Lower lobe of right lung (tissue), 2 donors: ENCODE results near the gene ELK1. TPM values are rescaled to one million over a fixed set of nuclear protein-coding genes. Genes with fewer than 3 reads are reported as not detected.
A peak's percentile ranks its signal among the peaks of the same experiment; 100 is the strongest.

Source experiments
- ATAC-seq, 2 donors: fragments of 200-7000 bp; cut with Tn5 transposase; one replicate each; pipeline ENCODE4 v1.9.1; 2020 to 2022; ENCODE audit warnings: mild to moderate bottlenecking in 2 of 2, moderate library complexity in 2 of 2
- DNase-seq: peaks from one replicate; pipeline ENCODE4 v3.0.0-alpha.2; 2020
- H3K27ac ChIP-seq: fragments of 200-600 bp; one replicate; pipeline ENCODE4 v1.8.0; 2022
- H3K27me3 ChIP-seq: fragments of 200-600 bp; one replicate; pipeline ENCODE4 v1.8.0; 2022; ENCODE audit warnings: low read depth
- H3K36me3 ChIP-seq: fragments of 200-600 bp; one replicate; pipeline ENCODE4 v1.8.0; 2022; ENCODE audit warnings: mild to moderate bottlenecking
- H3K4me1 ChIP-seq: fragments of 200-600 bp; one replicate; pipeline ENCODE4 v1.8.0; 2022
- H3K4me3 ChIP-seq: fragments of 200-600 bp; one replicate; pipeline ENCODE4 v1.8.0; 2022; ENCODE audit warnings: mild to moderate bottlenecking
- H3K9me3 ChIP-seq: fragments of 200-600 bp; one replicate; pipeline ENCODE4 v1.8.0; 2022
- CTCF ChIP-seq: fragments of 200-600 bp; IDR thresholded peaks from one replicate; pipeline ENCODE4 v1.8.0; 2022; ENCODE audit warnings: antibody characterized with exemption, mild to moderate bottlenecking
- intact Hi-C: fragments of 100-400 bp; cut with DNase I; formaldehyde crosslinking; loops from one replicate; pipeline ENCODE4 v1.11.0; 2022
- long read RNA-seq: library from polyadenylated mRNA; unstranded; transcript quantifications from one replicate; pipeline ENCODE4 v2.0.0, GENCODE V29; 2021
- total RNA-seq: library from RNA; stranded (reverse); fragmentation: NEBNext Ultra II Directional; extraction: Animal tissue kit (Norgen Biotek cat#: 25700); gene quantifications from one replicate; pipeline ENCODE4 v1.2.1, GENCODE V29; 2021
- donor health status: DM: no; HTN: yes; CAD: no; lungs with severe emphysema.

ELK1 gene
- total RNA-seq, result 25.3 TPM
- long read RNA-seq, transcript ELK1-201 (6 exons, 2,695 nt), result major isoform, 7 of 28 reads
- long read RNA-seq, transcript ELK1-203 (7 exons, 2,258 nt), result minor isoform, 5 of 28 reads
- long read RNA-seq, partial matches to known transcripts, result 13 of 28 reads
- long read RNA-seq, other reads (novel, unspliced or antisense), result 3 of 28 reads

- peak; percentile 9 for TF ChIP-seq CTCF
- ATAC-seq (peak; percentile 97 to 99), DNase-seq (peak; percentile 95)
- Histone ChIP-seq H3K36me3 (peaks cover 20% of the 10 kb centered on the region), H3K27ac (peak within 1 kb of the TSS; percentile 79), H3K4me3 (peak within 1 kb of the TSS; percentile 60), H3K9me3 (no peaks in the 10 kb centered on the region), H3K27me3 (no peaks in the 10 kb centered on the region), H3K4me1 (peaks cover 8% of the 10 kb centered on the region)
- intact Hi-C loops, result no loop called here
Observed at GRCh38 chrX:47650164-47651042, at the start of gene ELK1. Gene ELK1, minus strand, starts transcription at chrX:47650563. Its CDS starts 9,122 bp downstream, at chrX:47641441.

GRCh38 chrX:47697181-47697580 lies 46.8 kb upstream of the ELK1 start:
- ATAC-seq, result no peak
- H3K9me3 ChIP-seq, result no peaks in the 10 kb centered on the region
- H3K36me3 ChIP-seq, result no peaks in the 10 kb centered on the region
- TF ChIP-seq CTCF, result no peak
- H3K4me3 ChIP-seq, result no peak overlapping the region
- no peaks in the 10 kb centered on the region for H3K4me1 ChIP-seq
- no peaks in the 10 kb centered on the region for H3K27me3 ChIP-seq
- no peak overlapping the region for H3K27ac ChIP-seq
- no peak for DNase-seq
- intact Hi-C loops, result no loop called here

GRCh38 chrX:47690175-47690574 lies 39.8 kb upstream of the ELK1 start:
- Histone ChIP-seq H3K9me3 (no peaks in the 10 kb centered on the region), H3K36me3 (no peaks in the 10 kb centered on the region), H3K27me3 (no peaks in the 10 kb centered on the region), H3K4me3 (no peak overlapping the region), H3K4me1 (no peaks in the 10 kb centered on the region), H3K27ac (no peak overlapping the region)
- ATAC-seq, result no peak
- DNase-seq, result no peak
- intact Hi-C loops, result no loop called here
- TF ChIP-seq CTCF, result no peak

GRCh38 chrX:47687263-47687662 lies 36.9 kb upstream of the ELK1 start:
- Histone ChIP-seq H3K4me1 (no peaks in the 10 kb centered on the region), H3K4me3 (no peak overlapping the region), H3K9me3 (no peaks in the 10 kb centered on the region), H3K27ac (no peak overlapping the region), H3K27me3 (no peaks in the 10 kb centered on the region), H3K36me3 (no peaks in the 10 kb centered on the region)
- intact Hi-C loops, result no loop called here
- ATAC-seq (no peak), DNase-seq (no peak)
- no peak for TF ChIP-seq CTCF

- Histone ChIP-seq H3K36me3 (no peaks in the 10 kb centered on the region), H3K27ac (no peak overlapping the region), H3K9me3 (no peaks in the 10 kb centered on the region), H3K4me3 (no peak overlapping the region), H3K4me1 (no peaks in the 10 kb centered on the region), H3K27me3 (no peaks in the 10 kb centered on the region)
- ATAC-seq (no peak), DNase-seq (no peak)
- intact Hi-C loops, result no loop called here
- TF ChIP-seq CTCF, result no peak
Observed at GRCh38 chrX:47683829-47684205, 33.5 kb upstream of the ELK1 start.
